ENCODE measurements around the gene RNF19B.
A peak's percentile ranks its signal among the peaks of the same experiment; 100 is the strongest.
"Not testable (repeated sequence)": the region's sequence is repeated elsewhere in the genome, so short reads cannot be mapped to it uniquely, and the experiment has no call there.

Gene RNF19B

GRCh38 chr1:32977546-32978087 lies 13.0 kb upstream of the RNF19B start:
- Histone ChIP-seq H3K4me1 (ENCODE audit: control insufficient read depth in 1 of 2, insufficient read depth in 2 of 2, low read length in 2 of 2) (peaks cover 5 to 6% of the 10 kb centered on the region in 2 donors), H3K36me3 (ENCODE audit: control insufficient read depth in 1 of 2, insufficient read depth in 2 of 2, low read length in 2 of 2) (no peaks in the 10 kb centered on the region), H3K27ac (ENCODE audit: low read length) (no peak overlapping the region), H3K9me3 (ENCODE audit: control insufficient read depth in 1 of 2, low read length in 2 of 2) (no peaks in the 10 kb centered on the region), H3K4me3 (ENCODE audit: low read depth in 1 of 2, low read length in 2 of 2) (no peak overlapping the region), H3K27me3 (ENCODE audit: low read depth, low read length) (no peaks in the 10 kb centered on the region)

GRCh38 chr1:32975055-32975454 lies 10.4 kb upstream of the RNF19B start:
- H3K4me3 ChIP-seq (ENCODE audit: low read depth in 1 of 2, low read length in 2 of 2), result not testable (repeated sequence)

GRCh38 chr1:32973458-32973857 lies 8.8 kb upstream of the RNF19B start:
- H3K27ac ChIP-seq (ENCODE audit: low read length); H3K4me3 ChIP-seq (ENCODE audit: low read depth in 1 of 2, low read length in 2 of 2): not testable (repeated sequence)

More at GRCh38 chr1:32975055-32975454, 10.4 kb upstream of the RNF19B start:
- H3K4me1 ChIP-seq (ENCODE audit: control insufficient read depth in 1 of 2, insufficient read depth in 2 of 2, low read length in 2 of 2); H3K36me3 ChIP-seq (ENCODE audit: control insufficient read depth in 1 of 2, insufficient read depth in 2 of 2, low read length in 2 of 2); H3K27ac ChIP-seq (ENCODE audit: low read length); H3K9me3 ChIP-seq (ENCODE audit: control insufficient read depth in 1 of 2, low read length in 2 of 2); H3K27me3 ChIP-seq (ENCODE audit: low read depth, low read length): not testable (repeated sequence)

GRCh38 chr1:32972814-32973428 lies 8.3 kb upstream of the RNF19B start:
- no peaks in the 10 kb centered on the region for H3K27me3 ChIP-seq (ENCODE audit: low read depth, low read length)
- no peaks in the 10 kb centered on the region for H3K9me3 ChIP-seq (ENCODE audit: control insufficient read depth in 1 of 2, low read length in 2 of 2)
- no peaks in the 10 kb centered on the region for H3K36me3 ChIP-seq (ENCODE audit: control insufficient read depth in 1 of 2, insufficient read depth in 2 of 2, low read length in 2 of 2)
- H3K27ac ChIP-seq (ENCODE audit: low read length), result no peak overlapping the region
- no peaks in the 10 kb centered on the region for H3K4me1 ChIP-seq (ENCODE audit: control insufficient read depth in 1 of 2, insufficient read depth in 2 of 2, low read length in 2 of 2)
- peak overlapping the region; percentile 62 to 65 for H3K4me3 ChIP-seq (ENCODE audit: low read depth in 1 of 2, low read length in 2 of 2)

More at GRCh38 chr1:32973458-32973857, 8.8 kb upstream of the RNF19B start:
- H3K36me3 ChIP-seq (ENCODE audit: control insufficient read depth in 1 of 2, insufficient read depth in 2 of 2, low read length in 2 of 2); H3K27me3 ChIP-seq (ENCODE audit: low read depth, low read length); H3K9me3 ChIP-seq (ENCODE audit: control insufficient read depth in 1 of 2, low read length in 2 of 2); H3K4me1 ChIP-seq (ENCODE audit: control insufficient read depth in 1 of 2, insufficient read depth in 2 of 2, low read length in 2 of 2): not testable (repeated sequence)

- Histone ChIP-seq H3K9me3 (ENCODE audit: control insufficient read depth in 1 of 2, low read length in 2 of 2) (no peaks in the 10 kb centered on the region), H3K4me1 (ENCODE audit: control insufficient read depth in 1 of 2, insufficient read depth in 2 of 2, low read length in 2 of 2) (no peaks in the 10 kb centered on the region), H3K27me3 (ENCODE audit: low read depth, low read length) (no peaks in the 10 kb centered on the region), H3K36me3 (ENCODE audit: control insufficient read depth in 1 of 2, insufficient read depth in 2 of 2, low read length in 2 of 2) (no peaks in the 10 kb centered on the region), H3K4me3 (ENCODE audit: low read depth in 1 of 2, low read length in 2 of 2) (no peak overlapping the region), H3K27ac (ENCODE audit: low read length) (no peak overlapping the region)
Measured at GRCh38 chr1:32971576-32971975, 7.0 kb upstream of the RNF19B start.

- H3K36me3 ChIP-seq (ENCODE audit: control insufficient read depth in 1 of 2, insufficient read depth in 2 of 2, low read length in 2 of 2), result no peaks in the 10 kb centered on the region
- H3K27me3 ChIP-seq (ENCODE audit: low read depth, low read length), result no peaks in the 10 kb centered on the region
- H3K27ac ChIP-seq (ENCODE audit: low read length), result no peak overlapping the region
- H3K9me3 ChIP-seq (ENCODE audit: control insufficient read depth in 1 of 2, low read length in 2 of 2), result no peaks in the 10 kb centered on the region
- no peak overlapping the region for H3K4me3 ChIP-seq (ENCODE audit: low read depth in 1 of 2, low read length in 2 of 2)
- no peaks in the 10 kb centered on the region for H3K4me1 ChIP-seq (ENCODE audit: control insufficient read depth in 1 of 2, insufficient read depth in 2 of 2, low read length in 2 of 2)
Measured at GRCh38 chr1:32971156-32971555, 6.5 kb upstream of the RNF19B start.

- Histone ChIP-seq H3K9me3 (ENCODE audit: control insufficient read depth in 1 of 2, low read length in 2 of 2) (no peaks in the 10 kb centered on the region), H3K27ac (ENCODE audit: low read length) (no peak overlapping the region), H3K27me3 (ENCODE audit: low read depth, low read length) (no peaks in the 10 kb centered on the region), H3K4me1 (ENCODE audit: control insufficient read depth in 1 of 2, insufficient read depth in 2 of 2, low read length in 2 of 2) (peaks cover 0 to 4% of the 10 kb centered on the region in 2 donors), H3K4me3 (ENCODE audit: low read depth in 1 of 2, low read length in 2 of 2) (no peak overlapping the region), H3K36me3 (ENCODE audit: control insufficient read depth in 1 of 2, insufficient read depth in 2 of 2, low read length in 2 of 2) (no peaks in the 10 kb centered on the region)
Measured at GRCh38 chr1:32969566-32969965, 5.0 kb upstream of the RNF19B start.

- Histone ChIP-seq H3K27ac (ENCODE audit: low read length) (no peak overlapping the region), H3K9me3 (ENCODE audit: control insufficient read depth in 1 of 2, low read length in 2 of 2) (no peaks in the 10 kb centered on the region), H3K36me3 (ENCODE audit: control insufficient read depth in 1 of 2, insufficient read depth in 2 of 2, low read length in 2 of 2) (no peaks in the 10 kb centered on the region), H3K4me3 (ENCODE audit: low read depth in 1 of 2, low read length in 2 of 2) (no peak overlapping the region), H3K4me1 (ENCODE audit: control insufficient read depth in 1 of 2, insufficient read depth in 2 of 2, low read length in 2 of 2) (peaks cover 0 to 4% of the 10 kb centered on the region in 2 donors), H3K27me3 (ENCODE audit: low read depth, low read length) (no peaks in the 10 kb centered on the region)
Measured at GRCh38 chr1:32967888-32968568, 3.4 kb upstream of the RNF19B start.

GRCh38 chr1:32966900-32967299 lies 2.3 kb upstream of the RNF19B start:
- H3K27me3 ChIP-seq (ENCODE audit: low read depth, low read length), result no peaks in the 10 kb centered on the region
- H3K4me1 ChIP-seq (ENCODE audit: control insufficient read depth in 1 of 2, insufficient read depth in 2 of 2, low read length in 2 of 2), result peaks cover 4 to 10% of the 10 kb centered on the region in 2 donors
- H3K27ac ChIP-seq (ENCODE audit: low read length), result no peak overlapping the region
- no peaks in the 10 kb centered on the region for H3K9me3 ChIP-seq (ENCODE audit: control insufficient read depth in 1 of 2, low read length in 2 of 2)
- no peaks in the 10 kb centered on the region for H3K36me3 ChIP-seq (ENCODE audit: control insufficient read depth in 1 of 2, insufficient read depth in 2 of 2, low read length in 2 of 2)
- H3K4me3 ChIP-seq (ENCODE audit: low read depth in 1 of 2, low read length in 2 of 2), result no peak overlapping the region

GRCh38 chr1:32965251-32965747 lies 690 bp upstream of the RNF19B start:
- H3K4me3 ChIP-seq (ENCODE audit: low read depth in 1 of 2, low read length in 2 of 2), result peak overlapping the region; percentile 69 to 98
- H3K4me1 ChIP-seq (ENCODE audit: control insufficient read depth in 1 of 2, insufficient read depth in 2 of 2, low read length in 2 of 2), result peaks cover 8 to 21% of the 10 kb centered on the region in 2 donors
- H3K9me3 ChIP-seq (ENCODE audit: control insufficient read depth in 1 of 2, low read length in 2 of 2), result no peaks in the 10 kb centered on the region
- peak overlapping the region; percentile 83 for H3K27ac ChIP-seq (ENCODE audit: low read length)
- no peaks in the 10 kb centered on the region for H3K27me3 ChIP-seq (ENCODE audit: low read depth, low read length)
- H3K36me3 ChIP-seq (ENCODE audit: control insufficient read depth in 1 of 2, insufficient read depth in 2 of 2, low read length in 2 of 2), result no peaks in the 10 kb centered on the region

GRCh38 chr1:32963746-32964460 lies 706 bp downstream of the RNF19B start:
- H3K4me1 ChIP-seq (ENCODE audit: control insufficient read depth in 1 of 2, insufficient read depth in 2 of 2, low read length in 2 of 2), result peaks cover 8 to 24% of the 10 kb centered on the region in 2 donors
- no peaks in the 10 kb centered on the region for H3K36me3 ChIP-seq (ENCODE audit: control insufficient read depth in 1 of 2, insufficient read depth in 2 of 2, low read length in 2 of 2)
- H3K4me3 ChIP-seq (ENCODE audit: low read depth in 1 of 2, low read length in 2 of 2), result peak overlapping the region; percentile 75 to 98
- no peak overlapping the region for H3K27ac ChIP-seq (ENCODE audit: low read length)
- no peaks in the 10 kb centered on the region for H3K27me3 ChIP-seq (ENCODE audit: low read depth, low read length)
- no peaks in the 10 kb centered on the region for H3K9me3 ChIP-seq (ENCODE audit: control insufficient read depth in 1 of 2, low read length in 2 of 2)
